Stomach (tissue), 4 donors: ENCODE results near the gene CHST13.

Experiments used
- EP300 ChIP-seq: sonication (generic); formaldehyde crosslinking; IDR thresholded peaks from one replicate; pipeline ENCODE4 v1.6.1; 2017; ENCODE audit warnings: antibody characterized with exemption
- POLR2A ChIP-seq, 4 donors: fragments of 450-650 bp; IDR thresholded peaks; one replicate each; pipeline ENCODE4 v1.6.1; 2016; ENCODE audit warnings: antibody characterized with exemption in 4 of 4, control low read depth in 2 of 4, mild to moderate bottlenecking in 1 of 4, moderate library complexity in 1 of 4
- POLR2AphosphoS5 ChIP-seq, 3 donors: sonication (generic); formaldehyde crosslinking; IDR thresholded peaks; one replicate each; pipeline ENCODE4 v1.6.1; 2016; ENCODE audit warnings: antibody characterized with exemption in 3 of 3
- TF ChIP-seq, protein P1 (sequence below), 7 experiments: fragments of 450-650 bp in 4 of 7; fragments of 200-600 bp in 3 of 7; sonication (generic) in 3 of 7; IDR thresholded peaks; one replicate each; pipeline ENCODE4 v1.5.1; 2016 to 2019; ENCODE audit warnings: antibody characterized with exemption in 7 of 7, control low read depth in 2 of 7, mild to moderate bottlenecking in 1 of 7

DNA sequence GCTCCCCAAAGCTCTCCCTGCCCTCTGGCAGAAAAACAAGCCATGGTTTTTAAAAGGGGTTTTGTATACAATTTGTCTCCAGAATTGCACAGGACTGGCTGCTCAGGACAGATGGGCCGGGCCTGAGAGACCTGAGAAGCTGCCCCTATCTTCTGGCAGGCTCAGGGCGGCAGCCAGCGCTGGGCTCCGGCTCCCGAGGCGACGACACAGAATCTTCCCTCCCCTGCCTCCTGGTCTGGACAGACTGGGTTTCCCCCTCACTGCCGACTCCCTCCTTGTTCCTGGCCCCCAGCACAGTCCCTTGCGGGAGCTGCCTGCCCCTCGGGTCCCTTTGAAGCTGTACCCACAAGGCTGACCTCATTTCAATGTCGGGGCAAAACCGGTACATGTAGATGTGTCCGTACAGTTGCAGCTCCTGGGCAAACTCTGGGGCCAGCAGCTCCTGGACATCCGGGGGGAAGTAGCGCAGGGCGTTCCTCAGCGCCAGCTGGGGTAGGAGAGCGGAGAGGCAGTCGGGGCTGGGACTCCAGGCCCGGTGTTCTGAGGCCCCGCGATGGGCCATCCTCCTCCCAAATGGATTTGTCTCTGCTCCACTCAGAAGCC is 13.5 kb upstream of the CHST13 start:
- TF ChIP-seq POLR2AphosphoS5 (IDR thresholded peaks at IDR 0.05) = no peak
- TF ChIP-seq, protein P1, sequence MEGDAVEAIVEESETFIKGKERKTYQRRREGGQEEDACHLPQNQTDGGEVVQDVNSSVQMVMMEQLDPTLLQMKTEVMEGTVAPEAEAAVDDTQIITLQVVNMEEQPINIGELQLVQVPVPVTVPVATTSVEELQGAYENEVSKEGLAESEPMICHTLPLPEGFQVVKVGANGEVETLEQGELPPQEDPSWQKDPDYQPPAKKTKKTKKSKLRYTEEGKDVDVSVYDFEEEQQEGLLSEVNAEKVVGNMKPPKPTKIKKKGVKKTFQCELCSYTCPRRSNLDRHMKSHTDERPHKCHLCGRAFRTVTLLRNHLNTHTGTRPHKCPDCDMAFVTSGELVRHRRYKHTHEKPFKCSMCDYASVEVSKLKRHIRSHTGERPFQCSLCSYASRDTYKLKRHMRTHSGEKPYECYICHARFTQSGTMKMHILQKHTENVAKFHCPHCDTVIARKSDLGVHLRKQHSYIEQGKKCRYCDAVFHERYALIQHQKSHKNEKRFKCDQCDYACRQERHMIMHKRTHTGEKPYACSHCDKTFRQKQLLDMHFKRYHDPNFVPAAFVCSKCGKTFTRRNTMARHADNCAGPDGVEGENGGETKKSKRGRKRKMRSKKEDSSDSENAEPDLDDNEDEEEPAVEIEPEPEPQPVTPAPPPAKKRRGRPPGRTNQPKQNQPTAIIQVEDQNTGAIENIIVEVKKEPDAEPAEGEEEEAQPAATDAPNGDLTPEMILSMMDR (IDR thresholded peaks at IDR 0.05) = no peak
- no peak for TF ChIP-seq POLR2A (IDR thresholded peaks at IDR 0.05)
- TF ChIP-seq EP300 = no peak
